NCI-H1436 treated with DMSO at 0.1 percent for 48 hours (cell line): ENCODE measurements around the gene DSCAML1.

Experiments used
- DNase-seq: peaks from one replicate; lab custom pipeline; 2025; lab: John Stamatoyannopoulos, UW

Gene DSCAML1

DNA sequence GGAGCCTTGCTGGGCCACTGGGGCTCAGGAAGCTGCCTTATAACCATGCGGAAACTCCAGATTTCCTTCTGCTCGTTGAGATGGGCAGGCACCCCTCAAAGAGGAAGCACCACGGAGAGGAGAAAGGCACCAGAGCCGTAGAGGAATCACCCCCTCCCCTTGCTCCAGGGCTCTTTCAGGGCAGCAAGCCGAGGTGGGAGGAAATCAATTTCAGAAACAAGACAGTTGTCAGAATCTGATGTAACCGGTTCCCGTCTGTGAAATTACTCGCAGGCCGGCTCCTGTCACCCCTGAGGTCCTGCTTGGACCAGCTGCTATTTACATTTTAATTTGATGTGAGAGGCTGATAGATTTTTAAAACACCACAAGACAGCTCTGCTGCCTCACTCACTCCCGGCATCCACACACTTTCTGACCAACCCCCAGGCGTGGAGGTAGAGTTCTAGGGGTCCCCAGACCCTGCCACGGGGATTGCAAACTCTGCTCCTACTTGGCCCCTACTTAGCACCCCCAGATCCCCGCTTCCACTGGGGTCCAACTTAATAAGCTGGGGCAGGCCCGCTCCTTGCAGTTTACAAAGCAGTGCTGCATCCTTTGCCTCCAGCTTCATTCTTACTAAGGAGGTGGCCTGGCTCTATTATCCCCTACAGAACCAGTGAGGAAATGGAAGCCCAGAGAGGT, 306.9 kb downstream of the DSCAML1 start:
- DNase-seq, result no peak

DNA sequence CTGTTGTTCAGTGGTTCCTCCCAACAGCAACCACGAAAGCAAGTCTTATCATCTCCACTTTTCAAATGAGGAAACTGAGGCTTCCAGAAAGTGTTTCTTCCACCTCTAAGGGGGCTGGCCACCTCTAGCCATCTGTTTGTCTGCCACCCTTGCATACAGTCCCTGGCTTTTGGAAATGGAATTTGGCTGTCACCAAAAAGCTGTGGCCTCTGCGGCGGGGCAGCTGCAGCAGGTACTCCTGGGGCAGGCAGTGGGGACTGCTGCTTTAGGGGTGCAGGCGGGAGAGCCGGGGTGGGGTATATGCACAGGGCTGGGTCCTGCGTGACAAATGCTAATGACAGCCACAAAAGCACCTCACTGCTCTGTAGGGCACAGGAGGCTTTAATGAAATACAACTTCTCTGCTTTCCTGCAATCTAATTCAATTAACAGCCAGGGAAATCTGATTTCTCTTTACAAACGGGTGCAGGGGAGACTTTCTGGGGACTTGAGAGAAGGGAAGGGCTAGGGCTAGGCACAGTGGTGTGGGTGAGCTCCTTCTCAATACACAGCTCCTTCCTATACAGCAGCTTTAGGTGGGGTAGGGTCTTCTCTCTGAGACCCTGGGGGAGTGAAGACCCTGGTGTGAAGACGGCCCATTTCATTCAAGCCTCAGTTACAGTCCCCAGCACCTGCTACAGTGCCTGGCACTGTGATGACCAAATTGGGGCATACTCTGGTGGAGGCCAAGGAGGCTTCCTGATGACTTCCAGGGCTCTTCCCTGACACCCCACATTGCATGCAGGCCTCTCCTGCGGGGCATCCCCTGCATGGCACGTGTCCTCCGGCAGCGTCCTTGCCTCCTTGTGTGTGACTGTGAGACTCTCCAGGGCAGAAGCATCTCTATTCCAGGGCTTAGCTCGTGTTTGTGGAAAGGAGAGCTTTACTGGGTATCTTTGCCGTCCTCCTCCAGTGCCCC, 307.7 kb downstream of the DSCAML1 start:
- DNase-seq, result no peak

DNA sequence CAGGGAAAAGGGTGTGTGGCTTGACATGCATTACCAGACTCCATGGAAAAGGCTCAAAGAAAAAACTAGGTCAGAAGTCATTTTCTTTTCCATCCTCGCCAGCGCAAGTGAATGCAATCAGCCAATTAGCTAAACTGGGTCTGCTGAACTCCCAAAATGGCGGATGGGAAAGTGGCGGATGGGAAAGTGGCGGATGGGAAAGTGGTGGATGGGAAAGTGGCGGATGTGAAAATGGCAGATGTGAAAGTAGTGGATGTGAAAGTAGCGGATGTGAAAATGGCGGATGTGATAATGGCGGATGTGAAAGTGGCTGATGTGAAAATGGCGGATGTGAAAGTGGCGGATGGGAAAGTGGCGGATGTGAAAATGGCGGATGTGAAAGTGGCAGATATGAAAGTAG, 311.0 kb downstream of the DSCAML1 start:
- DNase-seq, result no peak

DNA sequence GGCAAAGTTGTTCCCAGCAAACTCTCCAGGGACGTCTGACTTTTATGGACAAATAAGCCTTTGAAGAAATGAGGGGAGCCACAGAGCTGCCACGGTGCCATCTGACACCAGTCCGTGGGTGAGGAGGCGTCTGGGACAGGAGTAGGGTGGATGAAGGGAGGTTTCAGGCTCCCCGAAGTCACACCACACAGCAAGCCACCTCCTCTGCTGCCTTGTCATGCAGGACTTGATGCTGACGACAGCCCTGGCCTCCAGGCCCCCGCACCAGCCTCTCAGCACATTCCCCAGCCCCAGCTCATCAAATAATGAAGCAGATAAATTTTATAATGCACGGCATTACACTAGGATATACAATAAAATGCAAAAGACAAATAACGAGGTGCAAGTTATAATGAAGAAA, 312.9 kb downstream of the DSCAML1 start:
- DNase-seq, result no peak

DNA sequence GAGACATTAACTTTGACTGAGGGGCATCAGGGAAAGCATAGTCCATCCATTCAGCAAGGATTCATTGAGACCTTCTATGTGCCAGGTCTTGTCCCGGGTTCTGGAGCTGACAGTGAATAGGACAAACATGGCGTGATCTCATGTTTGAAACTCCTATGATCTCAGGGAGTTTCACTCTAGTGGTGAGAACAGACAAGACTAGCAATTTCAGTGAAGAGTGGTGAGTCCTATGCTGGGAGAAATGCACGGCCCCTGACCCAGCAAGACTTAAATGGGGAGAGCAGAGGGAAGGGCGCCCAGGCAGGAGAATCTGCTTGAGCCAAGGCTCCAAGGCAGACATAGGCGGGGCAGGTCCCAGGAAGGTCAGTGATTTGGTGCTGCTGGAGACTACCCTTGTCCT, 313.6 kb downstream of the DSCAML1 start:
- no peak for DNase-seq

DNA sequence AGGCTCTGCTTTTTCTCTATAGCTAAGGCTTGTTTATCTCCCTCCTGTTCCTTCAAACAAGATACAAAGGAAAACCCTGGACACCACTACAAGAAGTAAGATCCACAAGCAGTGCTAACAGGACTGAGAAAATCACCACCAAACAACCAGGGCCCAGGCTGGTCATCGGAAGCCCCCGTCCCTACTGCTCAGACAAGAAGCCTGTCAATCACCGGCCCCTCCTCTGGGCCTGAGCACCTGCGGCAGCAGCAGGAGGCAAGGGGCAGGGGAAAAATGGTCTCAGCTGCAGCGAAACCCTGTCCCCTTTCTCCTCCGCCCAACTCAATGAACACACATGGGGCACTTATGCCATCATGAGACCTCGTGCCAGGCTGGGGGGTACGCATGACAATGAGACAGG, 314.1 kb downstream of the DSCAML1 start:
- DNase-seq, result no peak

DNA sequence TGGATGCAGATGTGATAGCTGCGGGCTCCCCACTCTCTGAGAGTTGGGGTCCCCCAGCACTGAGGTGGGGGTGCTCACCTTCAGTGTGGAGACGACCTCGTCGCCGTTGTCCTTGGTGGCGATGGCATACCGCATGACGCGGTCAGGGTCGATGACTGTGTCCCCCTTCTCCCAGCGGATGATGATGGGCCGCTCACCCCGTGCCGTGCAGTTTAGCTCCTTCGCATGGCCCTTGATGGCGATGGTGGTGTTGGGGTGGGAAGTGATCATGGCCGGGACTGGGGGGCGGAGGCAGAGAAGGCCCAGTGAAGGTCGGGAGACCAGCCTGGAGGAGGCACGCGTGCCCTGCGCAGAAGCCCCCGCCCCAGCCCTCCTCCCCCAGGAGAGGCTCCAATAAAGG, 315.1 kb downstream of the DSCAML1 start:
- DNase-seq, result no peak

DNA sequence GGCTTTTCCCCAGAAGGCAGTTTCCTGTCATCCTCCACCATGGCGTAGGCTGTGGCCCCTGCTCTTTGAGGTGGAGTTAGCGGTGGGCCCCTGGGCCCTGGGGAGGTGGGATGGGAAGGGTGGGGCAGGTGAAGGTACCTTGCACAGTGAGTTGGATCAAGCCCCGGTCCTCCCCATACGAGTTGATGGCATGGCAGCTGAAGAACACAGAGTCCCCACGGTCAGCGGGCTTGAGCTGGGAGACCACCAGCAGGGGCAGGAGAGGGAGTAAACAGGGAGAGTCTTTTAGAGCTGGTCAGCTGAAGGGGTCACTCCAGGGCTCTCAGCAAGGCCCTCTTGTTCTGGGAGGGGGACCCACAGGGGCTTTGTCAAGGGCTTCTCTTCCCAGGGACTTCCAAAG, 316.0 kb downstream of the DSCAML1 start:
- no peak for DNase-seq

DNA sequence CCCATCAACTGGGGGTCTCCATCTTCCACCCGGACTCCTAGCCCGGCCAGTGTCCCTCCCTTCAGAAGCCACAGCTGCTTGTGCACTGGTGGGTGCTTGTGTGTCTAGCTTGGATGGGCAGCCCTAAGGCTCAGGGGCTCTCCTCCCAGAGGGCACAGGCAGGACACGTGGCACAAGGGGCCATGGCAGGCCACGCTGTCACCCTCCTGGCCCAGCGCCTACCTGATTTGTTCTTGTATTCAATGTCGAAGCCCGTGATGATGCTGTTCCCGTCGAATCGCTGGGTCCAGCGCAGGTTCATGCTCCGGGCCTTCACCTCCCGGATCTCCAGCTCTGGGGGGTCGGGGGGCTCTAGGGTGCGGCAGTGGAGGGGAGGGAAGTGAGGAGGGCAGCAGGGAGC, 316.8 kb downstream of the DSCAML1 start:
- DNase-seq, result no peak

DNA sequence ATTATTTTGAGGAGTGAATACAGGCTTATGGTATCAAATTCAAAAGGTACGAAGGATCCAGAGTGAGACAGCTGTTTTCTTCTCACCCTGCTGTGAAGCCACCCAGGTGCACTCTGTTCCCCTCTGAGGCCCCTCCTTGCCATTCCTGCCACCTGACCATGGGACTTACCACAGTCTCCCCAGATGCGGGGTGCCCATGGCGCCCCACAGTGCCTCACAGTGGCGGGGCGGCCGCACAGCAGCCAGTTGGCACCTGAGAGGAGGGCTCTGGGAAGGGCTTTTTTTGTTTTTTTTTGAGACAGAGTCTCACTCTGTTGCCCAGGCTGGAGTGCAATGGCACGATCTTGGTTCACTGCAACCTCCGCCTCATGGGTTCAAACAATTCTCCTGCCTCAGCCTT, 317.6 kb downstream of the DSCAML1 start:
- no peak for DNase-seq

DNA sequence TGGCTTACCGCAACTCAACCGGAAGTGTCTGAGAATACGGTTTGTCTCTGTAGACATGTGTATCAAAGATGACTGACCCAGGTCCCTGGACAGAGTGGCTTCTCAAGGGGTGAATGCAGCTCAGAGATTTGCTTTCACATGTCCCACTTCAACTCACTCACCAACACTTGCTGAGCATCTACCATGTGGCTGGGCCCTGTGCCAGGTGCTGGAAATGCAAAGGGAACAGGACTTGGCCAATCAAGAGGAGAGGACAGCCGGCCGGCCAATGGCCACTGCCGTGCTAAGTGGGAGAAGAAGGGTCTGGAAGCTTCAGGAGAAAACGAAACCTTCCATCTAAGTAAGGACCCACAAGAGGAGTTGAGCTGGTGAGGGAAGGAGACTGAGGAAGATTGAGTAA, 318.1 kb downstream of the DSCAML1 start:
- DNase-seq, result no peak

DNA sequence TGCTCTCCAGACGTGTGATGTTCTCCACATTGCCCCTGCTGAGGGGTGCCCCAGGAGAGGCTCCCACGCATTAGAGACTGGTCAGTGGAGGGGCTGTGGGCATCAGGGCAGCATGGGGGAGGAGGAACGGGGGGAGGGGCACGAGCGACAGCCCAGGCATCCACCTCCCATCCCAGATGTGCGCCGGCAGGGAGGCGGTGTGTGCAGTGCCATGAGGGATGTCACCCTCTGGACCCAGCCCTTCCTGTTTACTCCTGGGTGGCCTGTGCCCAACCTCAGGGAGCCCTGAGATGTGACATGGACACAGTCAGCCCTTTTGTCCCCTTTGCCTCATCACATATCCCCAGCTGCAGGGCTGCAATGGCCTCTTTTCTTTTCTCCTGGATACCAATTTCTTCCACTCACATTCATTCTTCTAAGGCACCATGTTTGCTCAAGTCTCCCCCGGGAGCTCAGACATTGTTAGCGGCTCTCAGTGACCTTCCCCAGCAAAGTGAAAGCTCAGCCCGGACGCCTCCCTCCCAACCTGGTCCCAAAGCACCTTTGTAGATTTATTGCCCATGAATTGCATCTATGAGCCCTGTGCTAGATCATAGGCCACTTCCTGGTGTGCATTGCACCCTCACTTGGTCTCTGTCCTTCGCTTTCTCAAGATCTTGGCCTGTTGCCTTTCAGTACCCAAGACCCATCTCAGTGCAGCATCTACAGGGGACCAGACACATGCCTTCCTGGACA, 318.7 kb downstream of the DSCAML1 start:
- DNase-seq, result no peak

DNA sequence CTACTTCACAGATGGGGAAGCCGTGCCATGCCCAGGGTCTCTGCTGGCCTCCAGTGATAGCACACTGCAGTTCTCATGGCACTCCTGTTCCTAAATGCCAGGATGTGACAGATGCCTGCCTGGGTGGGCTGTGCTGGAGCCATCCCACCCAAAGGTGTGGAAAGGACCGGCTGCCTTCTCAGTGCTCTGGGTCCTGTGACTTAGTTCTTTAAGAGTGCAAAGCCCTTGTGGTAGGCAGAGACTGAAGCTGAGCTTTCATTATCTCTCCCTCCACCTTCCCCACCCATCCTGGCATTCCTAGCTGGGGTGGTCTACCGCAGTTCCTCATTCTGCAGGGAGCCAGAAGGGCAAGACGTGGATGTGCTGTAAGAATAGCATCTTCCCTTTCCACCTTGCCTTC, 319.3 kb downstream of the DSCAML1 start:
- DNase-seq, result no peak

DNA sequence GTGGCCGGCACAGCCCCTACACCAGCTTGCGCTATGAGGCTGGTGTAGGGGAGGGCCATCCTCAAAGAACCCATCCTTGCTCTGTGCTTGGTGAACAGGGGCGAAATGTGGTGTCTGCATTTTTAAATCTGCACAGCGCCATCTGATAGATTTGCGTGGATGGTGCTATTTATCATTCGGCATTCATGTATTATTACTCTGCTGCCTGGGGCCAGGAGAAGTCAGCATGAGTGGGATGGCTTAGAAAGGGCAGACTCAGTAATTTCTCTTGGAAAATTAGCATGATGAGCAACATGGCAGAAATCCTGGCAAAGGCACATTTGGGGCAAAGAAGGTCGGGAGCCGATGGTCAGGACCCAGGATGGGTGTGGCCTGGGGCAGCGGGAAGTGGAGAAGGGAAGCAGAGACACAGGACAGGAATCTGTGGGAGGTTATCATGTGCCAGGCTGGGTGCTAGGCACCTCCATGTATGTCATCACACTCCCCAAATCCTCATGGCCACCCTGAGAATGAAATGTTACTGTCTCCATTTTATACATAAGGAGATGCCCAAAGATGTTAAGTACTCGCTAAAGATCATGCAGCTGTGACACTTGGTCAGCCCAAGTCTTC, 320.4 kb downstream of the DSCAML1 start:
- DNase-seq, result no peak

DNA sequence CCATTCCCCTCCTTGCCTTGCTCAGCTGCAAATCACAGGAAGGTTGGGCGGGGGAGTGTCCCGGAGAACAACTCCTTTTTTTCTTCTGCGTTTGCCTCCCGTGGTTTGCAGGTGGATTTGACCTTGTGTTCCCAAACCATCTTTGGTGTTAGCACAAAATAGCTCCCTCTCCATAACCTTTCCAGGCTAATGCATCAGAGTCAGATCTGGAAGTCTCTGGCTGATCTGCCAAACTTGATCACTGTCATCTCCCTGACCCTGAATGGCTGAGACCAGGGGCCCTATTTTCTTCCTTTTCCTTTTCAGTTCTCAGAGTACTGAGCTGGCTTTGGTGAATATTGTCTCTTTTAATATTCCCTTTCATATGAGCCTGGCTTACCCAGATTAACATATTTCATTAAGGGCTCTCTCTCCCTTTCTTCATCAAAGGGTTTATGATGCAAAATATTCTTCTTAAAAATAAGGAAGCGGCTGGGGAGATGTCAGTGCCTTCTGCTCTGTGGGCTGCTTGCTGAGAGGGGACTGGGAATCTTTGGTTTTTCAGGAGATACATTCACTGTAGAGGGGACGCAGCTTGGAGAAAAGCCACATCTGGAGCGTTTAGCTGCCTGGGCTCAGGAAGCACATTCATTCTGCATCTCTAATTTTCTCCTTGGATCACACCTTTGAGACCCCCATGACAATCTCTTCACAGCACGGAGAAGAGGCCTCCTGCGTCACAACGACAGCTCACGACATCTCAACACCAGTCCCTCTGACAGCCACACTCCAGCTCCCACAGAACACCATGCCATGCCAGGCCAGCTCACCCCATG, 321.1 kb downstream of the DSCAML1 start:
- no peak for DNase-seq

DNA sequence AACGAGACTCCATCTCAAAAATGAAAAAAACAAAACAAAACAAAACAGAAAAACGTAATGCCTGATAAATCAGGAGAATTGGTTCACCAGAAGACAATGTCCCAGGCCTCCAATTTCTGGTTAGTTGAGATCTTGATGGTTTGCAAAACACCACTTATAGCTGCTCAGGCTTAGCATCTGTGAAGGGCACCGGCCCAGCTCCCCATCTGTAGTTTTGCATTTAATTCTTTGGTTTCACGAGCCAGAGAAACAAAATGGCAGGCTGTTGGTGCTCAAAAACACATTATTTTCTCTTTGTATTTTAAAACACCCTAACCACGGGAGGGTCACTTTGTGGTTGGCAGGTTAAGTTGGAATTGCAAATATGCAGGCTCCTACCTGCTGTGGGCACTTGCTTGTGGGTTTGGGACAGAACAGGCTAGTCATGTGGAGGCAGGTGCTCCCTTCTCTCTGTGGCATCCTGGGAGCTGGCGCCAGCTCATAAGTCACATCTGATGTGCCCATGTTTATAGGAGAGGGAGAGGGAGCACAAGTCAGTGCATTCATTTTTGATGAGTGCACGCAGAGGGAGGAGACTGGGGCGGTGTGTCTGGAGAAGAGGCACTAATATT, 323.4 kb downstream of the DSCAML1 start:
- peak; percentile 92 for DNase-seq

DNA sequence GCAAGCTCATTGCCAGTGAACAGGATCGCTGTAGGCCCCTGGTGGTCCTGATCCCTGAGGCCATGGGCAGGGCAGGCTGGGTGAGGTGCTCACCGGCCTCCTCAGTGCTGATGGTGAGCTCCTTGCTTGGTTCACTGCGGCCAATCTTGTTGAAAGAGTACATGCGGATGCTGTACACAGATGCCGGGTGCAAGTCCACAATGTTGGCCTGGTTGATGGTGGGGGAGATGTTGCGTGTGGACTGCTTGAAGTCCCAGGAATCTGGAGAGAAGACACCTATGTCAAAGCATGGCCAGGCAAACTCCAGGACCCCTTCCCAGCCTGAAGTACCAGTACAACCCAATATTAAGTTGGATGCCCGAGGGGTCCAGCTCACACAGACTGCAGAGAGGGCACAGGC, 325.2 kb downstream of the DSCAML1 start:
- DNase-seq, result no peak

DNA sequence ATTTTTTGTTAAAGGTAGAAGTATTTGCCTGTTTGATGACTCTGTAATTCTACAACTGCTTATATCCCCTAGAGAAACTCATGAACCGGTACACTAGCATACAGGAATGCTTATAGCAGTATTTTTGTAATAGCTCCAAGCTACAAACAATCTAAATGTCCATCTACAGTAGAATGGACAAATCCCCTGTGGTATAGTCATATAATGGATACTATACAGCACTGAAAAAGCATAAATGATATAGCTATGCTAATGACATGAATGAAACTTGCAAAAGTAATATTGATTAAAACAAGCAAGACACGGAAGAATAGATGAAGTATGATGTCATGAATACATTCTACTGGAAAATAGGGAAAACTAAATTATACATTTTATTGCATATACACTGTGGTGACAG, 326.4 kb downstream of the DSCAML1 start:
- DNase-seq, result no peak

DNA sequence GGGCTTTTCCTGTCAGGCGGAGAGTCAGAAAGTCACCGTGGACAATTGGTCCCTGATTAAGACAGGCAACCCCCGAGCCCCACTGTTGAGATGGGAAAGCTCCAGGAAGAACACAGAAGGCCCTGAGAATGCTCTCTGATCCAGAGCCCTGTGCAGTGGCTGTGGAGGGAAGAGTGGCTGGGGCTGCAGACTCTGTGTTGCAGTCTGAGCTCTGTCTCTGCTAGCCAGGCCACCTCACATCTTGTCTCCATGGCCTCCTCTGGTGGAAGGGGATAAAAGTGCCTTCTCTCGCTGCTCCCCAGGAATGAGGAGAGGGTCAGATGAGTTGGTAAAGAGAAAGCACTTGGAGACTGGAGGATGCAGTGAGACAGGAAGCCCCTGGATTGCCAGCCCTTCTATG, 328.1 kb downstream of the DSCAML1 start:
- DNase-seq, result no peak

DNA sequence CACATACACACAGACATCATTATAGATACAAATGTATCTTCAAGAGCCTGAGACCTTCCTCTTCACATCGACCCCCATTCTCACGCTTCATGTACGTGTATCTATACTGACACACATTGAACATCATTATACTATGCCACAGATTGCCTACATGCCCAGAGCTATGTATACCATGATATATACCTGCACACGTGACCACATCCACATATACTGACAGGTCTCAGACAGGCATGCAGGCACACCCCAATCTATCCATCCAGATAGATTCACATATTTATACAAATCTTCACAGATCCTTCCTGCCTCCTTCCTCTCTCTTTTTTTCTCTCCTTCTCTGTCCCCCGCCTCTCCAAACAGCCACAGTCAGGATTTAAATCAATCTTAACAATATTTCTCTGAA, 329.2 kb downstream of the DSCAML1 start:
- DNase-seq, result no peak

DNA sequence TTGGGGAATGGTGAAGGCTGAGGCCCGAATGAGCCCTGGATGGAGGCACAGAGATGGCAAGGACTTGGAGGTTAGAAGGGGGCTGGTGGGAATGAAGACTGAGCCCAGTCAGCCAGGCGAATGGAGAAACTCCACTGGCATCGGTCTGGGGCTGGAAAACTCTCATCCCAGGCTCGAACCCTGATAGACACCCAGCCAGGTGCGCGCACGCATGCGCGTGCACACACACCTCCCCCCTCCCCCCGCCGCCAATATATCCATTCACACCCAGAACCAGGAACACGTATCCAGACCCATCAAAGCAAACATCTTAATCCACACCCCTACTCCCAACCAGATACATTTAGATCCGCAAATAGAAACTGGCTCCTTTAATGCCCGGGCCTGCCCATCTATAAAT, 330.1 kb downstream of the DSCAML1 start:
- DNase-seq, result no peak
